Endothelial cell (in vitro differentiated cells): ENCODE measurements around the gene SNX32. TPM values are rescaled to one million over a fixed set of nuclear protein-coding genes. Genes with fewer than 3 reads are reported as not detected.

ENCODE experiments used
- DNase-seq: peaks from one replicate; pipeline ENCODE4 v3.0.0; 2021; ENCODE audit warnings: low spot score
- H3K27ac Mint-ChIP-seq: one replicate; pipeline ENCODE4 v1.8.0; 2021; ENCODE audit warnings: mixed read lengths, inconsistent platforms; ENCODE audit not compliant: unreplicated experiment
- H3K27me3 Mint-ChIP-seq: one replicate; pipeline ENCODE4 v1.8.0; 2021; ENCODE audit warnings: mild to moderate bottlenecking, moderate library complexity, mixed read lengths, inconsistent platforms; ENCODE audit not compliant: unreplicated experiment
- H3K36me3 Mint-ChIP-seq: one replicate; pipeline ENCODE4 v1.8.0; 2021; ENCODE audit warnings: mild to moderate bottlenecking, low read depth, mixed read lengths, inconsistent platforms; ENCODE audit not compliant: unreplicated experiment
- H3K4me1 Mint-ChIP-seq: one replicate; pipeline ENCODE4 v1.8.0; 2021; ENCODE audit warnings: mild to moderate bottlenecking, mixed read lengths, inconsistent platforms; ENCODE audit not compliant: unreplicated experiment
- H3K4me3 Mint-ChIP-seq: one replicate; pipeline ENCODE4 v1.8.0; 2021; ENCODE audit warnings: mild to moderate bottlenecking, mixed read lengths, inconsistent platforms; ENCODE audit not compliant: unreplicated experiment
- H3K9me3 Mint-ChIP-seq: one replicate; pipeline ENCODE4 v1.8.0; 2021; ENCODE audit warnings: mixed read lengths, inconsistent platforms; ENCODE audit not compliant: unreplicated experiment
- CTCF ChIP-seq: fragments of 200-600 bp; sonication (generic); IDR thresholded peaks from one replicate; pipeline ENCODE4 v1.5.0; 2021; ENCODE audit warnings: antibody characterized with exemption; ENCODE audit not compliant: unreplicated experiment
- total RNA-seq: library from RNA; stranded (reverse); fragmentation: NEBNext Ultra II Directional; extraction: Animal tissue kit (Norgen Biotek cat#: 25700); gene quantifications from one replicate; pipeline ENCODE4 v1.2.1, GENCODE V29; 2021; ENCODE audit not compliant: unreplicated experiment

The SNX32 gene
- total RNA-seq, 1 donor from 2014 or later, result 1.2 TPM

- peak; percentile 49 for DNase-seq
- no peaks in the 10 kb centered on the region for H3K36me3 Mint-ChIP-seq
- peaks cover 3% of the 10 kb centered on the region for H3K4me1 Mint-ChIP-seq
- no peak for TF ChIP-seq CTCF
- H3K9me3 Mint-ChIP-seq, result no peaks in the 10 kb centered on the region
- peaks cover 20% of the 10 kb centered on the region for H3K27me3 Mint-ChIP-seq
- peak overlapping the region; percentile 42 for H3K4me3 Mint-ChIP-seq
- no peak overlapping the region for H3K27ac Mint-ChIP-seq
Measured at GRCh38 chr11:65899356-65900124, 65.8 kb downstream of the SNX32 start.

- Mint-ChIP-seq H3K9me3 (no peaks in the 10 kb centered on the region), H3K27ac (no peak within 1 kb of the TSS), H3K4me1 (peaks cover 3% of the 10 kb centered on the region), H3K4me3 (peak within 1 kb of the TSS; percentile 42), H3K27me3 (peaks cover 18% of the 10 kb centered on the region), H3K36me3 (no peaks in the 10 kb centered on the region)
- peak; percentile 46 for DNase-seq
- no peak for TF ChIP-seq CTCF
Measured at GRCh38 chr11:65900125-65900898, 66.5 kb downstream of the SNX32 start, which contains the start of gene FOSL1. Gene FOSL1, minus strand, starts transcription at chr11:65900388. Its CDS starts 49 bp downstream, at chr11:65900339.

- H3K27ac Mint-ChIP-seq, result no peak overlapping the region
- no peak for DNase-seq
- H3K4me1 Mint-ChIP-seq, result peaks cover 3% of the 10 kb centered on the region
- H3K4me3 Mint-ChIP-seq, result no peak overlapping the region
- H3K27me3 Mint-ChIP-seq, result peaks cover 17% of the 10 kb centered on the region
- H3K9me3 Mint-ChIP-seq, result no peaks in the 10 kb centered on the region
- no peaks in the 10 kb centered on the region for H3K36me3 Mint-ChIP-seq
- TF ChIP-seq CTCF, result no peak
Measured at GRCh38 chr11:65900899-65901180, 67.1 kb downstream of the SNX32 start.

GRCh38 chr11:65903068-65903481 is 69.3 kb downstream of the SNX32 start:
- Mint-ChIP-seq H3K27ac (no peak overlapping the region), H3K9me3 (no peaks in the 10 kb centered on the region), H3K4me3 (no peak overlapping the region), H3K4me1 (peaks cover 3% of the 10 kb centered on the region), H3K36me3 (no peaks in the 10 kb centered on the region), H3K27me3 (peaks cover 18% of the 10 kb centered on the region)
- TF ChIP-seq CTCF, result no peak
- no peak for DNase-seq

Other genes with a start within 250 kb of the SNX32 start
- 2.0 TPM for gene KCNK7, start 238.2 kb upstream of the SNX32 start, total RNA-seq
- gene MAP3K11, start 219.7 kb upstream of the SNX32 start, total RNA-seq, result 238 TPM
- 76.1 TPM for gene PCNX3, start 218.2 kb upstream of the SNX32 start, total RNA-seq
- 267 TPM for gene SIPA1, start 195.9 kb upstream of the SNX32 start, total RNA-seq
- 62.6 TPM for gene RELA, start 171.0 kb upstream of the SNX32 start, total RNA-seq
- 28.2 TPM for gene KAT5, start 121.7 kb upstream of the SNX32 start, total RNA-seq
- 38.6 TPM for gene RNASEH2C, start 113.2 kb upstream of the SNX32 start, total RNA-seq
- gene AP5B1, start 53.0 kb upstream of the SNX32 start, total RNA-seq, result 3.4 TPM
- not detected for gene OVOL1, start 46.9 kb upstream of the SNX32 start, total RNA-seq
- gene CFL1, start 24.2 kb downstream of the SNX32 start, total RNA-seq, result 1,740 TPM
- 73.8 TPM for gene MUS81, start 26.5 kb downstream of the SNX32 start, total RNA-seq
- 248 TPM for gene EFEMP2, start 38.8 kb downstream of the SNX32 start, total RNA-seq
- gene CTSW, start 45.9 kb downstream of the SNX32 start, total RNA-seq, result not detected
- gene FIBP, start 54.5 kb downstream of the SNX32 start, total RNA-seq, result 75.6 TPM
- 90.7 TPM for gene CCDC85B, start 56.7 kb downstream of the SNX32 start, total RNA-seq
- gene FOSL1, start 66.4 kb downstream of the SNX32 start, total RNA-seq, result 1.3 TPM
- gene C11orf68, start 85.1 kb downstream of the SNX32 start, total RNA-seq, result 31.1 TPM
- gene DRAP1, start 85.5 kb downstream of the SNX32 start, total RNA-seq, result 79.6 TPM
- not detected for gene TSGA10IP, start 111.5 kb downstream of the SNX32 start, total RNA-seq
- gene SART1, start 127.8 kb downstream of the SNX32 start, total RNA-seq, result 46.5 TPM
- gene EIF1AD, start 168.2 kb downstream of the SNX32 start, total RNA-seq, result 34.9 TPM
- gene BANF1, start 168.5 kb downstream of the SNX32 start, total RNA-seq, result 163 TPM
- gene CST6, start 178.0 kb downstream of the SNX32 start, total RNA-seq, result not detected
- gene CATSPER1, start 192.5 kb downstream of the SNX32 start, total RNA-seq, result not detected
- 0.87 TPM for gene GAL3ST3, start 215.2 kb downstream of the SNX32 start, total RNA-seq
- gene SF3B2, start 218.4 kb downstream of the SNX32 start, total RNA-seq, result 174 TPM
- 114 TPM for gene PACS1, start 236.3 kb downstream of the SNX32 start, total RNA-seq